Neural progenitor cell (in vitro differentiated cells): ENCODE data around the gene SYTL3. TPM values are rescaled to one million over a fixed set of nuclear protein-coding genes. Genes with fewer than 3 reads are reported as not detected.

Experiments used
- DNase-seq: peaks from one replicate; pipeline ENCODE4 v3.0.0-alpha.2; 2016; ENCODE audit warnings: low spot score
- H2AFZ ChIP-seq: fragments of 200-600 bp; sonication (generic); replicated peaks from 2 replicates; pipeline ENCODE4 v1.6.1; 2016; ENCODE audit warnings: antibody characterized with exemption
- H3F3A ChIP-seq: fragments of 200-600 bp; sonication (generic); 2 replicates; pipeline ENCODE4 v1.6.1; 2016; ENCODE audit warnings: antibody characterized with exemption, low read depth
- H3K27ac ChIP-seq: fragments of 200-600 bp; sonication (generic); 2 replicates; pipeline ENCODE4 v1.5.1; 2016; ENCODE audit warnings: mild to moderate bottlenecking
- H3K27me3 ChIP-seq: fragments of 200-600 bp; sonication (generic); 2 replicates; pipeline ENCODE4 v1.6.1; 2016; ENCODE audit warnings: mild to moderate bottlenecking, moderate library complexity
- H3K36me3 ChIP-seq: fragments of 200-600 bp; sonication (generic); 2 replicates; pipeline ENCODE4 v1.5.1; 2016
- H3K4me1 ChIP-seq: fragments of 200-600 bp; sonication (generic); 2 replicates; pipeline ENCODE4 v1.6.1; 2016; ENCODE audit warnings: mixed run types
- H3K4me2 ChIP-seq: fragments of 200-600 bp; sonication (generic); 2 replicates; pipeline ENCODE4 v1.6.1; 2016
- H3K4me3 ChIP-seq: fragments of 200-600 bp; sonication (generic); 2 replicates; pipeline ENCODE4 v1.5.1; 2016
- H3K79me2 ChIP-seq: fragments of 200-600 bp; sonication (generic); 2 replicates; pipeline ENCODE4 v1.6.1; 2016; ENCODE audit warnings: low read depth
- H3K9ac ChIP-seq: fragments of 200-600 bp; sonication (generic); 2 replicates; pipeline ENCODE4 v1.6.1; 2016
- H3K9me3 ChIP-seq: fragments of 200-600 bp; sonication (generic); 2 replicates; pipeline ENCODE4 v1.5.1; 2016; ENCODE audit warnings: low read depth
- H4K20me1 ChIP-seq: fragments of 200-600 bp; sonication (generic); 2 replicates; pipeline ENCODE4 v1.6.1; 2016; ENCODE audit warnings: low read depth
- H3K27ac Mint-ChIP-seq: 3 replicates; pipeline ENCODE4 v1.8.0; 2021; ENCODE audit warnings: mixed read lengths
- H3K27me3 Mint-ChIP-seq: 2 replicates; pipeline ENCODE4 v1.8.0; 2022; ENCODE audit warnings: low read depth, mild to moderate bottlenecking, inconsistent platforms, moderate library complexity, mixed read lengths; ENCODE audit not compliant: insufficient read depth
- H3K36me3 Mint-ChIP-seq: 3 replicates; pipeline ENCODE4 v1.8.0; 2021; ENCODE audit warnings: mixed read lengths
- H3K4me1 Mint-ChIP-seq: 3 replicates; pipeline ENCODE4 v1.8.0; 2021; ENCODE audit warnings: mixed read lengths
- H3K4me3 Mint-ChIP-seq: 3 replicates; pipeline ENCODE4 v1.8.0; 2021; ENCODE audit warnings: mild to moderate bottlenecking, moderate library complexity, mixed read lengths
- H3K9me3 Mint-ChIP-seq: 3 replicates; pipeline ENCODE4 v1.8.0; 2020; ENCODE audit warnings: mixed read lengths
- CTCF ChIP-seq: fragments of 200-600 bp; sonication (generic); IDR thresholded peaks from 2 replicates; pipeline ENCODE4 v1.5.1; 2017; ENCODE audit warnings: antibody characterized with exemption, mild to moderate bottlenecking
- EZH2 ChIP-seq: fragments of 200-600 bp; sonication (generic); IDR thresholded peaks from 2 replicates; pipeline ENCODE4 v1.6.1; 2017; ENCODE audit warnings: antibody characterized with exemption, mild to moderate bottlenecking, moderate library complexity
- EZH2phosphoT487 ChIP-seq: fragments of 200-600 bp; sonication (generic); IDR thresholded peaks from 2 replicates; pipeline ENCODE4 v1.6.1; 2017; ENCODE audit warnings: antibody characterized with exemption
- total RNA-seq: library from RNA; depleted of rRNA; stranded (reverse); fragments of >200 nt; gene quantifications from 2 replicates; pipeline ENCODE4 v1.2.3, GENCODE V29; 2015; ENCODE audit warnings: low replicate concordance

The SYTL3 gene
- total RNA-seq, 1 donor from 2014 or later: not detected

GRCh38 chr6:158798311-158798710, 148.5 kb downstream of the SYTL3 start:
- H3K9me3 ChIP-seq: no peaks in the 10 kb centered on the region
- H3K4me1 Mint-ChIP-seq: peaks cover 31% of the 10 kb centered on the region
- H3K4me1 ChIP-seq: no peaks in the 10 kb centered on the region
- no peak overlapping the region for H3K4me3 ChIP-seq
- peaks cover 9% of the 10 kb centered on the region for H3K36me3 Mint-ChIP-seq
- H3F3A ChIP-seq: no peaks in the 10 kb centered on the region
- H3K4me2 ChIP-seq: no peak overlapping the region
- H3K27ac ChIP-seq: no peak overlapping the region
- H3K27me3 ChIP-seq: no peaks in the 10 kb centered on the region
- H2AFZ ChIP-seq: no peak overlapping the region
- H3K9me3 Mint-ChIP-seq: no peaks in the 10 kb centered on the region
- H3K36me3 ChIP-seq: no peaks in the 10 kb centered on the region
- peaks cover 4% of the 10 kb centered on the region for H3K27me3 Mint-ChIP-seq
- peaks cover 100% of the 10 kb centered on the region for H3K79me2 ChIP-seq
- no peak overlapping the region for H3K27ac Mint-ChIP-seq
- TF ChIP-seq EZH2: no peak
- no peak for TF ChIP-seq CTCF
- no peak for TF ChIP-seq EZH2phosphoT487
- peaks cover 86% of the 10 kb centered on the region for H4K20me1 ChIP-seq
- H3K9ac ChIP-seq: no peak overlapping the region
- DNase-seq: no peak
- H3K4me3 Mint-ChIP-seq: no peak overlapping the region

GRCh38 chr6:158799051-158799792, 149.4 kb downstream of the SYTL3 start:
- Mint-ChIP-seq H3K4me3 (no peak overlapping the region), H3K36me3 (peaks cover 8% of the 10 kb centered on the region), H3K27me3 (peaks cover 4% of the 10 kb centered on the region), H3K9me3 (no peaks in the 10 kb centered on the region), H3K27ac (no peak overlapping the region), H3K4me1 (peaks cover 39% of the 10 kb centered on the region)
- H3K4me1 ChIP-seq: no peaks in the 10 kb centered on the region
- H3K36me3 ChIP-seq: no peaks in the 10 kb centered on the region
- no peak overlapping the region for H3K27ac ChIP-seq
- peaks cover 84% of the 10 kb centered on the region for H4K20me1 ChIP-seq
- H3K4me3 ChIP-seq: no peak overlapping the region
- no peak overlapping the region for H3K9ac ChIP-seq
- no peaks in the 10 kb centered on the region for H3F3A ChIP-seq
- peaks cover 98% of the 10 kb centered on the region for H3K79me2 ChIP-seq
- H3K4me2 ChIP-seq: no peak overlapping the region
- TF ChIP-seq CTCF (no peak), EZH2phosphoT487 (no peak), EZH2 (no peak)
- no peak overlapping the region for H2AFZ ChIP-seq
- DNase-seq: no peak
- H3K9me3 ChIP-seq: no peaks in the 10 kb centered on the region
- H3K27me3 ChIP-seq: no peaks in the 10 kb centered on the region

GRCh38 chr6:158801655-158802294, 151.9 kb downstream of the SYTL3 start:
- H2AFZ ChIP-seq: no peak overlapping the region
- no peak overlapping the region for H3K4me3 ChIP-seq
- no peak for TF ChIP-seq EZH2
- no peak for TF ChIP-seq EZH2phosphoT487
- no peak for TF ChIP-seq CTCF
- H3K79me2 ChIP-seq: peaks cover 96% of the 10 kb centered on the region
- no peaks in the 10 kb centered on the region for H3F3A ChIP-seq
- no peak overlapping the region for H3K4me2 ChIP-seq
- peak; percentile 8 for DNase-seq
- H4K20me1 ChIP-seq: peaks cover 78% of the 10 kb centered on the region
- no peaks in the 10 kb centered on the region for H3K27me3 ChIP-seq
- H3K27me3 Mint-ChIP-seq: peaks cover 4% of the 10 kb centered on the region
- H3K36me3 Mint-ChIP-seq: peaks cover 14% of the 10 kb centered on the region
- H3K36me3 ChIP-seq: no peaks in the 10 kb centered on the region
- no peak overlapping the region for H3K4me3 Mint-ChIP-seq
- H3K4me1 ChIP-seq: no peaks in the 10 kb centered on the region
- peaks cover 52% of the 10 kb centered on the region for H3K4me1 Mint-ChIP-seq
- no peak overlapping the region for H3K27ac ChIP-seq
- H3K9me3 Mint-ChIP-seq: no peaks in the 10 kb centered on the region
- no peak overlapping the region for H3K27ac Mint-ChIP-seq
- no peak overlapping the region for H3K9ac ChIP-seq
- no peaks in the 10 kb centered on the region for H3K9me3 ChIP-seq
